Heart left ventricle (tissue), 16 donors: Measurements from ENCODE around the gene CDC7. TPM values are rescaled to one million over a fixed set of nuclear protein-coding genes. Genes with fewer than 3 reads are reported as not detected.

Experiments
- ATAC-seq, 4 donors: fragments of 200-7000 bp; cut with Tn5 transposase; one replicate each; pipeline ENCODE4 v1.9.1; 2020 to 2022; ENCODE audit warnings: moderate library complexity in 4 of 4, mild to moderate bottlenecking in 3 of 4, moderate number of reproducible peaks in 1 of 4
- DNase-seq, 5 donors: peaks; one replicate each; pipeline ENCODE4 v3.0.0-alpha.2; 2020
- H3K27ac ChIP-seq, 12 donors: fragments of 200-600 bp; sonication (generic) in 4 of 12; one replicate each; pipeline versions ENCODE4 v1.5.0 to v1.8.0; 2016 to 2022; ENCODE audit warnings: mild to moderate bottlenecking in 2 of 12
- H3K27me3 ChIP-seq, 9 donors: fragments of 200-600 bp; sonication (generic) in 2 of 9; one replicate each; pipeline versions ENCODE4 v1.5.1 to v1.8.0; 2016 to 2022; ENCODE audit warnings: mild to moderate bottlenecking in 3 of 9
- H3K36me3 ChIP-seq, 9 donors: fragments of 200-600 bp; sonication (generic) in 2 of 9; one replicate each; pipeline versions ENCODE4 v1.5.0 to v1.8.0; 2018 to 2022; ENCODE audit warnings: mild to moderate bottlenecking in 2 of 9
- H3K4me1 ChIP-seq, 12 donors: fragments of 200-600 bp; sonication (generic) in 4 of 12; one replicate each; pipeline versions ENCODE4 v1.5.0 to v1.8.0; 2016 to 2022; ENCODE audit warnings: mild to moderate bottlenecking in 3 of 12
- H3K4me3 ChIP-seq, 12 donors: fragments of 200-600 bp; sonication (generic) in 4 of 12; one replicate each; pipeline versions ENCODE4 v1.5.0 to v1.8.0; 2017 to 2022; ENCODE audit warnings: mild to moderate bottlenecking in 9 of 12, moderate library complexity in 4 of 12
- H3K9me3 ChIP-seq, 12 donors: fragments of 200-600 bp; sonication (generic) in 4 of 12; one replicate each; pipeline versions ENCODE4 v1.5.0 to v1.8.0; 2016 to 2022; ENCODE audit warnings: mild to moderate bottlenecking in 1 of 12
- CTCF ChIP-seq, 12 donors: fragments of 200-600 bp; sonication (generic) in 4 of 12; IDR thresholded peaks; one replicate each; pipeline versions ENCODE4 v1.5.0 to v1.8.0; 2018 to 2022; ENCODE audit warnings: antibody characterized with exemption in 12 of 12, mild to moderate bottlenecking in 5 of 12
- POLR2A ChIP-seq, 2 donors: fragments of 450-650 bp; IDR thresholded peaks; one replicate each; pipeline ENCODE4 v1.6.1; 2017; ENCODE audit warnings: antibody characterized with exemption in 2 of 2, mild to moderate bottlenecking in 2 of 2, moderate library complexity in 2 of 2
- WGBS, 4 donors: extraction: QIAGEN DNeasy Blood & Tissue Kit in 2 of 4; methylation state at CpG; one replicate each; pipeline versions ENCODE4 v1.1.5 to v1.1.7; 2013 to 2018; 5-methylcytosine and 5-hydroxymethylcytosine counted together
- intact Hi-C, 10 donors: fragments of 100-400 bp; cut with DNase I; formaldehyde crosslinking; loops; one replicate each; pipeline versions ENCODE4 v1.11.1 to v1.14.2; 2022
- polyA plus RNA-seq, 2 donors: library from polyadenylated mRNA; stranded (reverse); fragments of 200-250 nt; gene quantifications; one replicate each; pipeline ENCODE4 v1.2.3, GENCODE V29; 2013
- total RNA-seq, 9 donors: library from RNA; depleted of rRNA in 2 of 9; stranded (reverse); fragments of >200 nt in 2 of 9; fragmentation: NEBNext Ultra II Directional in 3 of 9; extraction: Animal tissue kit (Norgen Biotek cat#: 25700) in 3 of 9; gene quantifications; one replicate each; pipeline versions ENCODE4 v1.1.0 to v1.2.4, GENCODE V29; 2016 to 2023
- donor health status: ischemic (EF 13 %, LVEDD 7.1; RV severe dilation, severe dysfunction).
- donor health status: healthy with polysubstance abuse.
- donor health status: DM: no; HTN: yes; CAD: no.
- donor health status: DM: no; HTN: no; CAD: no.
- donor health status: ischemic (EF 25% LVEDD 6.9; RV normal size, moderate dysfunction).
- donor health status: ischemic (EF 25% LVEDD 5.7; RV mildly dilated, moderate dysfunction).
- donor health status: healthy.
- donor health status: DM: yes; HTN: yes; CAD: no.
- donor health status: ischemic (EF 35%, LVEDD 5.7; RV mildly dilated, moderate dysfunction).
- donor health status: nonischemic (EF 11% LVEDD 7.7; RV severe dilation, severe dysfunction).
- donor health status: DM: yes; HTN: yes; CAD: no.
- donor health status: PGD.
- donor health status: ischemic (EF 29% LVEDD 5.4; RV normal size, mild dysfunction).
- donor health status: nonischemic (EF 23%, LVEDD 6.1; RV moderate dilation, normal function).

Gene CDC7
- total and polyA plus RNA-seq, 11 donors: 0.30 to 6.3 (median 0.97) TPM

- peak in 2 of 4 donors; percentile 49 to 83 for ATAC-seq
- H3K4me1 ChIP-seq: peaks cover 0 to 14% (median 0%) of the 10 kb centered on the region in 12 donors
- H3K9me3 ChIP-seq: no peaks in the 10 kb centered on the region
- peak overlapping the region in 4 of 12 donors; percentile 6 to 47 (median 16) for H3K27ac ChIP-seq
- H3K4me3 ChIP-seq: no peak overlapping the region
- TF ChIP-seq CTCF (IDR thresholded peaks at IDR 0.05): no peak
- no peak for TF ChIP-seq POLR2A (IDR thresholded peaks at IDR 0.05)
- H3K36me3 ChIP-seq: no peaks in the 10 kb centered on the region
- 39 to 40% (median 39%) methylated on average over 2 of the region's 2 CpGs for WGBS, 4 donors
- peaks cover 0 to 5% (median 0%) of the 10 kb centered on the region in 9 donors for H3K27me3 ChIP-seq
- peak in 2 of 5 donors; percentile 21 to 28 for DNase-seq
- intact Hi-C loops: no loop called here
These were observed 24.0 kb upstream of the CDC7 start for GRCh38 chr1:91476533-91477217.

DNA sequence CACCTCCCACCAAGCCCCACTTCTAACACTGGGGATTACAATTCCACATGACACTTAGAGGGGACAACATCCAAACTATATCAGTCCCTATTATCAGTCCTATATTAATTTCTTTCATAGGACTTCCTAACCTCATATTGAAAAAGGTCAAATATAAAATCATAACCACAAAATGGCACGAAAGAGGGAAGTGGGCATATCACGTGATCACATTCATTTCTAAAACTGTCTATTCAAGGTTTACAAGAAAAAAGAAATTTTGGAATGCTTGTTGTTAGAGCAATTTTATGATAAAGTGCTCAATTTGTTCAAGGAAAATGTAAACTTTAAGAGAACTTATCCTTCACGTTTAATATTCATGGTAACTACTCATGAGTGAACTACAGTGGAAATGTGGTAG, 13.2 kb upstream of the CDC7 start:
- ATAC-seq (no peak), DNase-seq (no peak)
- H3K4me3 ChIP-seq: no peak overlapping the region
- no peak overlapping the region for H3K27ac ChIP-seq
- H3K27me3 ChIP-seq: peaks cover 0 to 4% (median 0%) of the 10 kb centered on the region in 9 donors
- no peaks in the 10 kb centered on the region for H3K36me3 ChIP-seq
- WGBS, 4 donors: 84 to 91% (median 87%) methylated on average over 3 of the region's 3 CpGs
- peaks cover 0 to 18% (median 0%) of the 10 kb centered on the region in 12 donors for H3K9me3 ChIP-seq
- TF ChIP-seq POLR2A (IDR thresholded peaks at IDR 0.05) (no peak), CTCF (IDR thresholded peaks at IDR 0.05) (no peak)
- H3K4me1 ChIP-seq: no peaks in the 10 kb centered on the region
- intact Hi-C loops: no loop called here

- ATAC-seq: no peak
These were observed 10.2 kb upstream of the CDC7 start for GRCh38 chr1:91490501-91490900.

More at GRCh38 chr1:91490501-91490900, 10.2 kb upstream of the CDC7 start:
- WGBS, 4 donors: 65 to 75% (median 71%) methylated on average over 1 of the region's 1 CpG
- Histone ChIP-seq H3K4me1 (no peaks in the 10 kb centered on the region), H3K27ac (no peak overlapping the region), H3K36me3 (no peaks in the 10 kb centered on the region), H3K4me3 (no peak overlapping the region), H3K27me3 (peaks cover 0 to 4% (median 0%) of the 10 kb centered on the region in 9 donors), H3K9me3 (no peaks in the 10 kb centered on the region)
- TF ChIP-seq CTCF (IDR thresholded peaks at IDR 0.05) (no peak), POLR2A (IDR thresholded peaks at IDR 0.05) (no peak)
- intact Hi-C loops: loop anchor here in 2 of 10 donors (10.0 kb wide), 1 partner anchor 86 kb away; the partner anchor contains the start of gene HFM1 (in 2 of the 2)
- no peak for DNase-seq
